ENCODE results near the gene DGUOK. TPM values are rescaled to one million over a fixed set of nuclear protein-coding genes. Genes with fewer than 3 reads are reported as not detected.
"Not testable (repeated sequence)": the region's sequence is repeated elsewhere in the genome, so short reads cannot be mapped to it uniquely, and the experiment has no call there.

Gene DGUOK
- total RNA-seq, 3 donors from 2014 or later, result 69.5 to 76.0 (median 74.2) TPM

- ATAC-seq, result no peak
- H3K4me1 Mint-ChIP-seq (ENCODE audit: low read depth), result peaks cover 10% of the 10 kb centered on the region
- no peaks in the 10 kb centered on the region for H3K36me3 Mint-ChIP-seq (ENCODE audit: insufficient read depth)
- H3K4me3 Mint-ChIP-seq, result no peak overlapping the region
- no peaks in the 10 kb centered on the region for H3K27me3 Mint-ChIP-seq (ENCODE audit: low read depth)
- no peak for DNase-seq
- no peaks in the 10 kb centered on the region for H3K9me3 Mint-ChIP-seq
These were observed 32.2 kb upstream of the DGUOK start for GRCh38 chr2:73894475-73894850.

- Mint-ChIP-seq H3K36me3 (ENCODE audit: insufficient read depth) (no peaks in the 10 kb centered on the region), H3K4me3 (no peak overlapping the region), H3K9me3 (no peaks in the 10 kb centered on the region), H3K27me3 (ENCODE audit: low read depth) (no peaks in the 10 kb centered on the region), H3K4me1 (ENCODE audit: low read depth) (peaks cover 10% of the 10 kb centered on the region)
- ATAC-seq (no peak), DNase-seq (no peak)
These were observed 31.8 kb upstream of the DGUOK start for GRCh38 chr2:73894877-73895276.

- Mint-ChIP-seq H3K27me3 (ENCODE audit: low read depth) (no peaks in the 10 kb centered on the region), H3K4me1 (ENCODE audit: low read depth) (peaks cover 10% of the 10 kb centered on the region), H3K9me3 (no peaks in the 10 kb centered on the region), H3K4me3 (no peak overlapping the region), H3K36me3 (ENCODE audit: insufficient read depth) (no peaks in the 10 kb centered on the region)
- ATAC-seq (no peak), DNase-seq (no peak)
These were observed 31.2 kb upstream of the DGUOK start for GRCh38 chr2:73895473-73895872.

DNA sequence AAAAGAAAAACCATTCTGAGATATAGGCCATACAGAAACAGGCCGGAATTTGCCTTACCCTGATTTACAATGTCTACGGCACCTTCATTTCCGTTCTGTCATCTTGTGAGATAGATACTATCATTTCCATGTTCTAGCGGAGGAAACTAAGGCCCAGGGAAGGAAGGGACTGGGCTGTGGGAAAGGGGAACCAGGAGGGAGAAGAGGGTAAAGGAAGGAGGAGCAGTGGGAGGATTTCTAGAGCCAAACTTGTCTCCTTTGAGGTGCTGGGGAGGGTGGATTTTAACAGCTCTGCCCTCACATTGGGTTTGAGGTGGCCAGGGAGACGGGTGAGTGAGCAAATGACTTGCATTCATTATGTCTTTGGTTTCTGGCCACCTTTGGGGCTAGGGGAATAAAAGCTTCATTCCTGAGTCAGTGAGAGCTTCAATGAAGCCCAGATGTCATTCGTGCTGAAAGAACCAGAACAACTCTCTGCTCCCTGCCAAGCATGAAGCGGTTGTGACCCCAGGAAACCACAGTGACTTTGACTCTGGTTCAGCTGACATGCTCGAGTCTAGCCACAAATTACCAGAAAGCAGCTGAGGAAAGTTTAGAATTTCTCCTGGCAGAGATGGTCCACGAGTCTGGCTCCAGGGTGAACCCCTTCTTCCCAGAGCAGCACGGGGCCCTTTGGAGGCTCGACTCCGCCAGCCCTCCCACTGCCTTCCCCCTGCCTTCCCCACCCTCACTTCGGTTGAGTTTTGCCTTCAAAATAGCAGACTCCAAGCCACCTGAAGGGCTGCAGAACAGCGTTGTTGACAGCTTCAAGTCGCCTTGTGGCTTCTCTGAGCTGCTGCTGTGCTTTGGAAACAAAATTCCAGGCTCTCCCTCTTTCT, 30.1 kb upstream of the DGUOK start:
- Mint-ChIP-seq H3K9me3 (no peaks in the 10 kb centered on the region), H3K27me3 (ENCODE audit: low read depth) (peaks cover 3% of the 10 kb centered on the region), H3K36me3 (ENCODE audit: insufficient read depth) (no peaks in the 10 kb centered on the region), H3K4me1 (ENCODE audit: low read depth) (peaks cover 10% of the 10 kb centered on the region), H3K4me3 (no peak overlapping the region)
- ATAC-seq (peak; percentile 84 to 87), DNase-seq (peak; percentile 15)

DNA sequence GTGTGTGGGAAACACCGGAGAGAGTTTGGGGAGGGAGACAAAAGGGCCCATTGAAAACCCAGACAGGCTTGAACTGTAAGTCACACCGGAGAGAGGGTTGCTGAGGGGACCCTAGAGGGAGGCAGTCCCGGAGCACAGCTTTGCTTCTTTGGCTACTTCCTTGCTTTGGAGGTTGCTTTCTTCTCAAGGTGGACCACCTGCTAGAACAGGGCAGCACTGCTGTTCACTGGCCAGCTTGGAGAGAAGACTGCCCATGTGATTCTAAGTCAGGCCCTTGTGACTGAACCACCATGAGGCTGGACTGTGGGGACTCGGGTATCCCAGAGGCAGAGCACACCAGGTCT, 29.5 kb upstream of the DGUOK start:
- Mint-ChIP-seq H3K4me3 (no peak overlapping the region), H3K9me3 (no peaks in the 10 kb centered on the region), H3K4me1 (ENCODE audit: low read depth) (peaks cover 10% of the 10 kb centered on the region), H3K27me3 (ENCODE audit: low read depth) (peaks cover 3% of the 10 kb centered on the region), H3K36me3 (ENCODE audit: insufficient read depth) (no peaks in the 10 kb centered on the region)
- DNase-seq, result no peak
- ATAC-seq, result no peak

DNA sequence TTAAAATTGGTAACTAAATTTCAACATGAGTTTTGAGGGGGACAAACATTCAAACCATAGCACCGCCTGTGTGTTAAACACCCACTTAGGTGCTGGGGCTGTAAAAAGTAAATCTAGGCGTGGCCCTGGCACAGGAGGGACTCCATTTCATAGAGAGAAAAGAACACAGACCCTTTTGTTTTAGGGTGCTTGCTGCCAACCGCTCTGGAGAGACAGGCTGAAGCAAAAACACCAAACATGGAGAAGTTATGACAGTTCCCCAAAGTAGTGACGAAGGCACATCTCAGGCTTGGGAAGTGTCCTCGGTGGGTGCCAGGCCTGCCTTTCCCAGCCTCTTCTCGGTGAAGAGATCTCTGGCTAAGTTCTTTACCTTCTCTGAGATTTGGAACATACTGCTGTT, 28.7 kb upstream of the DGUOK start:
- ATAC-seq (no peak), DNase-seq (no peak)
- Mint-ChIP-seq H3K27me3 (ENCODE audit: low read depth) (peaks cover 3% of the 10 kb centered on the region), H3K4me1 (ENCODE audit: low read depth) (peaks cover 10% of the 10 kb centered on the region), H3K4me3 (no peak overlapping the region), H3K36me3 (ENCODE audit: insufficient read depth) (no peaks in the 10 kb centered on the region), H3K9me3 (no peaks in the 10 kb centered on the region)

- peaks cover 3% of the 10 kb centered on the region for H3K27me3 Mint-ChIP-seq (ENCODE audit: low read depth)
- no peaks in the 10 kb centered on the region for H3K36me3 Mint-ChIP-seq (ENCODE audit: insufficient read depth)
- DNase-seq, result no peak
- ATAC-seq, result no peak
- no peaks in the 10 kb centered on the region for H3K9me3 Mint-ChIP-seq
- peaks cover 10% of the 10 kb centered on the region for H3K4me1 Mint-ChIP-seq (ENCODE audit: low read depth)
- H3K4me3 Mint-ChIP-seq, result no peak overlapping the region
These were observed 26.8 kb upstream of the DGUOK start for GRCh38 chr2:73899801-73900336.

DNA sequence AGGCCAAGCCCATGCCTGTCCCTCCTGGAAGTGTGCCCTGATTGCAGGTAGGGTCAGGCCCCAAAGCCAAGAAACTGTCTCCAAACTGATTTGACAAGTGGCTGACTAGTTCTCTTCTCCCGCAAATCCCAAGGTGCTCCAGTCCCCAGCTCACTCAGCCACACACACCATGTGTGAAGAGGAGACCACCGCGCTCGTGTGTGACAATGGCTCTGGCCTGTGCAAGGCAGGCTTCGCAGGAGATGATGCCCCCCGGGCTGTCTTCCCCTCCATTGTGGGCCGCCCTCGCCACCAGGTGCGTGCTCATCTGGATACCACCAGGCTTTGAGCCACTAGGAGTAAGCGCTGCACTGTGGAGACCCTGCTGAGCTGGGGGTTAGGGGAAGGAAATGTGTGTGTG, 25.5 kb upstream of the DGUOK start:
- Mint-ChIP-seq H3K9me3 (no peaks in the 10 kb centered on the region), H3K4me3 (no peak overlapping the region), H3K4me1 (ENCODE audit: low read depth) (peaks cover 10% of the 10 kb centered on the region), H3K36me3 (ENCODE audit: insufficient read depth) (no peaks in the 10 kb centered on the region), H3K27me3 (ENCODE audit: low read depth) (peaks cover 3% of the 10 kb centered on the region)
- ATAC-seq (no peak), DNase-seq (no peak)

DNA sequence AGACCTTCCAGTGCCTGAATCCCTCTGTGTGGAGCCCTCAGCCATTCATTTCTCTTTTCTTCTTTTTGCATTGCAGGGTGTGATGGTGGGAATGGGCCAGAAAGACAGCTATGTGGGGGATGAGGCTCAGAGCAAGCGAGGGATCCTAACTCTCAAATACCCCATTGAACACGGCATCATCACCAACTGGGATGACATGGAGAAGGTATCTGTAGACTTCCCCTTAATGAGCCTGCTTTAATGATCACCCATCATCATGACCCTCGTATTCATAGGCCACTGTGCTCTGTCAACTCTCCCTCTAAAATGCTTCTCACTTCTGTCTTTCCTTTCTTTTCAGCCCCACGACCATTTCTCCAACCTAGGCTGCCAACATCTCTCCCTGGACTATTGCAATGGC, 24.4 kb upstream of the DGUOK start:
- no peak for DNase-seq
- H3K4me3 Mint-ChIP-seq, result no peak overlapping the region
- ATAC-seq, result no peak
- H3K9me3 Mint-ChIP-seq, result no peaks in the 10 kb centered on the region
- H3K36me3 Mint-ChIP-seq (ENCODE audit: insufficient read depth), result no peaks in the 10 kb centered on the region
- H3K27me3 Mint-ChIP-seq (ENCODE audit: low read depth), result peaks cover 3% of the 10 kb centered on the region
- H3K4me1 Mint-ChIP-seq (ENCODE audit: low read depth), result no peaks in the 10 kb centered on the region

GRCh38 chr2:73903313-73903712, 23.4 kb upstream of the DGUOK start:
- peaks cover 5% of the 10 kb centered on the region for H3K4me1 Mint-ChIP-seq (ENCODE audit: low read depth)
- no peaks in the 10 kb centered on the region for H3K9me3 Mint-ChIP-seq
- DNase-seq, result no peak
- no peak overlapping the region for H3K4me3 Mint-ChIP-seq
- no peak for ATAC-seq
- no peaks in the 10 kb centered on the region for H3K36me3 Mint-ChIP-seq (ENCODE audit: insufficient read depth)
- H3K27me3 Mint-ChIP-seq (ENCODE audit: low read depth), result peaks cover 3% of the 10 kb centered on the region

- H3K9me3 Mint-ChIP-seq; DNase-seq; H3K4me3 Mint-ChIP-seq; ATAC-seq; H3K4me1 Mint-ChIP-seq (ENCODE audit: low read depth); H3K27me3 Mint-ChIP-seq (ENCODE audit: low read depth); H3K36me3 Mint-ChIP-seq (ENCODE audit: insufficient read depth): not testable (repeated sequence)
These were observed 22.6 kb upstream of the DGUOK start for GRCh38 chr2:73903949-73904613.

DNA sequence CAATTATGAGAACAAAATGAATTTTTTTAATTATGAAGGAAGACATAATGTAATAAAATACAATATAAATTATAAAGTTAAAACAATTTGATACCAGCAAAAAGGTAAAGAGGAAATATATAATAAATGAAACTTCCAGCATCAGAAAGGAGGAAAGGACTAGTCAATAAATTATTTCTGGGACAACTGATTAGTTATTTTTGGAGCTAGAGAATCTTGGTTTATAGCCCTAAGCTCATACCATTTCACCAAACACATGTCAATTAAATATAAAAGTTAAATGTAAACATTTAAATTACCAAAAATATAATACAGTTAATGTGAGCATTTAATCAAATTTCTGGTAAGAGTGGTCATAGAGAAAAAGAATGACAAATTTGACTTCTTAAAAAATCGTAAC, 21.7 kb upstream of the DGUOK start:
- no peak for ATAC-seq
- H3K36me3 Mint-ChIP-seq (ENCODE audit: insufficient read depth), result no peaks in the 10 kb centered on the region

DNA sequence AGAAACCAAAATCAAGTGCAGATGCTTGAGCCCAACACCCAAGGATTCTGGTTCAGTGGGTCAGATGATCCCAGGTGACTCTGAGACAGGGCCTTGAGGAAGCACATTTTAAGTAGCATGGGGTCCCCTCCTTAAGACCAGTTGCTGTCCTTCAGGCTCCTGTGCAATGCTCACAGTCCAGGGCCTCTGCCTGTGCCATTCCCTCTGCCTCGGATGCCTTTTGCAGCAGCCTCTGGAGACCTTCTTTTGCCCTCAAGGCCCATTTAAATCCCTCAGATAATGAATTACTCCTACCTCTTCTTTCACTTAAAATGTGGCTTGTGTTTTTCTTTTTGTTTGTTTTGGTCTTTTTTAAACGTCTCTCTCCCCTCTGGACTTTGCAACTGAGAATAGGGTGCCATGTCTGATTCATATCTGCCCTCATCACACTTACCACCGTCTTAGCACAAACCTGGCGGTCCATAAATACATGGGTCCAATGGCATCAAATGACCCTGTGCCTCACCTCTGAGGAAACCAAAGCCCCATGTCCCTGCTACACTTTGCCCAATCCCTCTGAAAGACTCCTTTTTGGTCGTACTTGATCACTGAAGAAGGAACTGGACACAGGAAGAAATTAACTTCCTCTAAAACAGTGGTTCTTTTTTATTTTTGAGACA, 19.7 kb upstream of the DGUOK start:
- DNase-seq (no peak), ATAC-seq (no peak)
- H3K36me3 Mint-ChIP-seq (ENCODE audit: insufficient read depth), result no peaks in the 10 kb centered on the region
- peaks cover 5% of the 10 kb centered on the region for H3K4me1 Mint-ChIP-seq (ENCODE audit: low read depth)
- H3K4me3 Mint-ChIP-seq, result no peak overlapping the region
- H3K9me3 Mint-ChIP-seq, result no peaks in the 10 kb centered on the region
- no peaks in the 10 kb centered on the region for H3K27me3 Mint-ChIP-seq (ENCODE audit: low read depth)

More for the DNA sequence above, 21.7 kb upstream of the DGUOK start:
- DNase-seq, result no peak
- H3K9me3 Mint-ChIP-seq, result no peaks in the 10 kb centered on the region
- peaks cover 5% of the 10 kb centered on the region for H3K4me1 Mint-ChIP-seq (ENCODE audit: low read depth)
- H3K27me3 Mint-ChIP-seq (ENCODE audit: low read depth), result peaks cover 3% of the 10 kb centered on the region
- H3K4me3 Mint-ChIP-seq, result no peak overlapping the region

DNA sequence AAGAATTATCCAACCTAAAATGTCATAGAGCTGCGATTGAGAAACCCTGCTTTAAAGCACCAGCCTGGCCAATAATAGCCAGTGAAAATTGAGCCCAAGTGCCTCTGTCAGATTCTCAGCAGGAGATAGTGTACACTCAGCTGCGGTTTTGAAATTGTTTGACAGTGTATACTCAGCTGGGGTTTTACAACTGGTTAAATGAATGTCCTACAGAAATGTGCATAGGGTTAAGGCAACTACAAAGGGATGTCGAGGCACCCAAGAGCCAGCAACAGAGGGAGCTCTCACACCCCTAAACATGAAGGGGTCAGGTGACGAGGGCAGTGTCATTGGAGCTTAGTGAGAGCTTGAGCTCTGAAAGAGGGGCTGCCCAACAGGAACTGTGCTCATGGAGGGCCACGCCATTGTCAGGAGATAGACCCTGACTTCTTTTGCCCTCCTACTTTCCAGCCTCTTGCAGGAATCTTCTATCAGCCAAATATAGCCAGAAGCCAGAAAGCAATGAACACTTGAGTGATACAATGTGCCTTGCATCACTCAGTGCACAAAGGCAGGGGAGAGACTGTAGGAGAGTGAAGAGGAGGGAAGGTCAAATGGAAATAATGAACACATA, 18.7 kb upstream of the DGUOK start:
- peak; percentile 52 for DNase-seq
- Mint-ChIP-seq H3K4me3 (no peak overlapping the region), H3K4me1 (ENCODE audit: low read depth) (peaks cover 5% of the 10 kb centered on the region), H3K36me3 (ENCODE audit: insufficient read depth) (no peaks in the 10 kb centered on the region), H3K9me3 (no peaks in the 10 kb centered on the region), H3K27me3 (ENCODE audit: low read depth) (no peaks in the 10 kb centered on the region)
- ATAC-seq, result peak; percentile 87 to 95
